H1 (cell line): ENCODE data around the gene CCNT2. TPM values are rescaled to one million over a fixed set of nuclear protein-coding genes. Genes with fewer than 3 reads are reported as not detected.

Source experiments
- CTCF ChIA-PET: fragments of 300-600 bp; sonication (Branson Sonifier 250); formaldehyde crosslinking; loops from one replicate; lab custom pipeline; 2021; ENCODE audit not compliant: partially characterized antibody; lab: Charles Lee
- POLR2A ChIA-PET: fragments of 300-600 bp; sonication (Branson Sonifier 250); formaldehyde crosslinking; loops from one replicate; lab custom pipeline; 2021; ENCODE audit warnings: inconsistent platforms; ENCODE audit not compliant: partially characterized antibody; lab: Charles Lee
- DNase-seq, 2 experiments: peaks; one replicate each; pipeline versions ENCODE4 v3.0.0 to v3.0.0-alpha.2; 2010 to 2022; ENCODE audit warnings: low spot score in 2 of 2, low read depth in 1 of 2, mixed read lengths in 1 of 2
- FAIRE-seq: peaks from 2 replicates; lab custom pipeline; 2011; peaks lifted over from hg19 to GRCh38; lab: Jason Lieb, UNC
- H2AFZ ChIP-seq: 2 replicates; pipeline ENCODE4 v1.8.1; 2012; ENCODE audit warnings: low read length, inconsistent platforms
- H2AK5ac ChIP-seq: 2 replicates; pipeline ENCODE4 v1.6.1; 2013; ENCODE audit warnings: low read depth, low read length
- H2BK120ac ChIP-seq: replicated peaks from 2 replicates; pipeline ENCODE3; 2013; ENCODE audit warnings: low read depth, low read length, inconsistent platforms
- H2BK12ac ChIP-seq: 2 replicates; pipeline ENCODE4 v1.6.1; 2013; ENCODE audit warnings: low read depth, low read length
- H2BK15ac ChIP-seq: 2 replicates; pipeline ENCODE4 v1.6.1; 2013; ENCODE audit warnings: low read length
- H2BK20ac ChIP-seq: 2 replicates; pipeline ENCODE4 v1.6.1; 2013; ENCODE audit warnings: low read length
- H2BK5ac ChIP-seq: 2 replicates; pipeline ENCODE4 v1.6.1; 2013; ENCODE audit warnings: low read depth, low read length
- H3K14ac ChIP-seq: 2 replicates; pipeline ENCODE4 v1.6.1; 2013; ENCODE audit warnings: inconsistent platforms; ENCODE audit not compliant: insufficient read length
- H3K18ac ChIP-seq: 2 replicates; pipeline ENCODE4 v1.6.1; 2013; ENCODE audit warnings: low read length; ENCODE audit errors: extremely low read depth
- H3K23ac ChIP-seq: 2 replicates; pipeline ENCODE4 v1.6.1; 2013; ENCODE audit warnings: inconsistent platforms; ENCODE audit not compliant: insufficient read length
- H3K23me2 ChIP-seq: 2 replicates; pipeline ENCODE4 v1.6.1; 2013; ENCODE audit warnings: low read depth, low read length
- H3K27ac ChIP-seq: 2 replicates; pipeline ENCODE4 v1.6.1; 2011; ENCODE audit warnings: low read depth, low read length, inconsistent platforms
- H3K27me3 ChIP-seq, 4 experiments: replicated peaks in 1 of 4; 1 replicate in 1 of 4; 2 replicates in 3 of 4; pipeline versions ENCODE4 v1.6.1 to v1.8.1; 2011 to 2013; ENCODE audit warnings: low read length in 3 of 4, mild to moderate bottlenecking in 3 of 4, inconsistent platforms in 2 of 4, mixed read lengths in 2 of 4, moderate library complexity in 1 of 4; ENCODE audit not compliant: control insufficient read depth in 3 of 4, insufficient read depth in 3 of 4; ENCODE audit errors: extremely low read depth in 1 of 4
- H3K36me3 ChIP-seq, 4 experiments: 2 replicates each; pipeline versions ENCODE4 v1.6.1 to v1.8.1; 2011 to 2013; ENCODE audit warnings: mild to moderate bottlenecking in 4 of 4, low read length in 3 of 4, moderate library complexity in 2 of 4, control low read depth in 1 of 4, inconsistent platforms in 1 of 4; ENCODE audit not compliant: insufficient read depth in 4 of 4, control insufficient read depth in 2 of 4
- H3K4ac ChIP-seq: replicated peaks from 2 replicates; pipeline ENCODE3; 2013; ENCODE audit warnings: low read length, low read depth, mixed read lengths, inconsistent platforms; ENCODE audit not compliant: insufficient read length
- H3K4me1 ChIP-seq, 4 experiments: replicated peaks in 1 of 4; 1 replicate in 1 of 4; 2 replicates in 3 of 4; pipeline versions ENCODE4 v1.6.1 to v1.8.1; 2011 to 2013; ENCODE audit warnings: low read length in 3 of 4, inconsistent platforms in 2 of 4, mixed read lengths in 1 of 4; ENCODE audit not compliant: insufficient read depth in 4 of 4, control insufficient read depth in 3 of 4
- H3K4me2 ChIP-seq, 2 experiments: 2 replicates each; pipeline versions ENCODE4 v1.6.1 to v1.8.1; 2011 to 2013; ENCODE audit warnings: low read depth in 2 of 2, low read length in 2 of 2, control low read depth in 1 of 2, inconsistent platforms in 1 of 2, mild to moderate bottlenecking in 1 of 2; ENCODE audit not compliant: insufficient read depth in 1 of 2
- H3K4me3 ChIP-seq, 4 experiments: fragments of 200-600, 300-600 bp in 1 of 4; sonication (generic), shearing (Covaris generic), sonication (Bioruptor Twin) in 1 of 4; 2 replicates each; pipeline versions ENCODE4 v1.5.1 to v1.8.1; 2011 to 2016; ENCODE audit warnings: low read length in 4 of 4, low read depth in 3 of 4, control low read depth in 2 of 4, inconsistent platforms in 2 of 4, mild to moderate bottlenecking in 2 of 4, mixed read lengths in 1 of 4, moderate library complexity in 1 of 4; ENCODE audit not compliant: insufficient read depth in 2 of 4; ENCODE audit errors: extremely low read depth in 1 of 4
- H3K56ac ChIP-seq: replicated peaks from 2 replicates; pipeline ENCODE3; 2013; ENCODE audit warnings: low read depth, mild to moderate bottlenecking, mixed read lengths, low read length, inconsistent platforms; ENCODE audit not compliant: insufficient read length
- H3K79me1 ChIP-seq: 2 replicates; pipeline ENCODE4 v1.6.1; 2013; ENCODE audit warnings: low read depth, low read length, control low read depth
- H3K79me2 ChIP-seq, 2 experiments: 2 replicates each; pipeline versions ENCODE4 v1.6.1 to v1.8.1; 2012 to 2013; ENCODE audit warnings: low read length in 2 of 2, mild to moderate bottlenecking in 2 of 2, inconsistent platforms in 1 of 2; ENCODE audit not compliant: insufficient read depth in 2 of 2, control insufficient read depth in 1 of 2
- H3K9ac ChIP-seq, 4 experiments: replicated peaks in 1 of 4; 1 replicate in 1 of 4; 2 replicates in 3 of 4; pipeline versions ENCODE4 v1.6.1 to v1.8.1; 2011 to 2013; ENCODE audit warnings: low read depth in 3 of 4, low read length in 3 of 4, control low read depth in 2 of 4, mild to moderate bottlenecking in 2 of 4, moderate library complexity in 2 of 4, inconsistent platforms in 1 of 4; ENCODE audit errors: extremely low read depth in 1 of 4
- H3K9me3 ChIP-seq, 2 experiments: 2 replicates each; pipeline versions ENCODE4 v1.6.1 to v1.8.1; 2012 to 2013; ENCODE audit warnings: mild to moderate bottlenecking in 2 of 2, moderate library complexity in 2 of 2, control low read depth in 1 of 2, inconsistent platforms in 1 of 2, low read depth in 1 of 2, low read length in 1 of 2, mixed read lengths in 1 of 2; ENCODE audit not compliant: insufficient read depth in 2 of 2
- H4K20me1 ChIP-seq, 2 experiments: replicated peaks in 1 of 2; 2 replicates each; pipeline versions ENCODE3 to v1.8.1; 2011 to 2013; ENCODE audit warnings: inconsistent platforms in 2 of 2, low read length in 2 of 2, mild to moderate bottlenecking in 1 of 2; ENCODE audit not compliant: insufficient read depth in 2 of 2, control insufficient read depth in 1 of 2
- H4K5ac ChIP-seq: 2 replicates; pipeline ENCODE4 v1.6.1; 2013; ENCODE audit warnings: low read length, low read depth, mixed read lengths, inconsistent platforms; ENCODE audit not compliant: insufficient read length
- H4K8ac ChIP-seq: 2 replicates; pipeline ENCODE4 v1.8.0; 2013; ENCODE audit warnings: mild to moderate bottlenecking, moderate library complexity, low read length, inconsistent platforms; ENCODE audit not compliant: insufficient read depth; ENCODE audit errors: extremely low read depth
- H4K91ac ChIP-seq: replicated peaks from 2 replicates; pipeline ENCODE3; 2013; ENCODE audit warnings: low read length, mixed read lengths, inconsistent platforms; ENCODE audit not compliant: insufficient read length
- BACH1 ChIP-seq: IDR thresholded peaks from 2 replicates; pipeline ENCODE4 v1.6.1; 2012; ENCODE audit warnings: low read length, improper control_type of control experiment
- BRCA1 ChIP-seq: IDR thresholded peaks from 2 replicates; pipeline ENCODE4 v1.6.1; 2012; ENCODE audit warnings: low read depth, low read length, improper control_type of control experiment
- CHD1 ChIP-seq: IDR thresholded peaks from 2 replicates; pipeline ENCODE4 v1.6.1; 2012; ENCODE audit warnings: low read depth, low read length, improper control_type of control experiment
- CTBP2 ChIP-seq: IDR thresholded peaks from 2 replicates; pipeline ENCODE4 v1.7.0; 2011; ENCODE audit warnings: borderline replicate concordance, mild to moderate bottlenecking, moderate library complexity, mixed read lengths, low read length; ENCODE audit not compliant: insufficient read depth, insufficient read length
- GTF2F1 ChIP-seq: IDR thresholded peaks from 2 replicates; pipeline ENCODE4 v1.6.1; 2012; ENCODE audit warnings: low read depth, low read length, improper control_type of control experiment, borderline replicate concordance
- JUN ChIP-seq: IDR thresholded peaks from 2 replicates; pipeline ENCODE4 v1.6.1; 2011; ENCODE audit warnings: low read depth, mild to moderate bottlenecking, improper control_type of control experiment, low read length
- POLR2AphosphoS5 ChIP-seq: IDR thresholded peaks from 2 replicates; pipeline ENCODE4 v1.6.1; 2011; ENCODE audit warnings: low read depth, low read length
- SIX5 ChIP-seq: IDR thresholded peaks from 2 replicates; pipeline ENCODE4 v1.6.1; 2011; ENCODE audit warnings: mild to moderate bottlenecking, low read depth, low read length
- SP4 ChIP-seq: IDR thresholded peaks from 2 replicates; pipeline ENCODE4 v1.6.1; 2012; ENCODE audit warnings: low read length, inconsistent platforms
- TEAD4 ChIP-seq: IDR thresholded peaks from 2 replicates; pipeline ENCODE4 v1.6.1; 2012; ENCODE audit warnings: low read depth, low read length, inconsistent platforms, mixed read lengths
- WGBS, 2 experiments: shearing (Covaris generic) in 1 of 2; methylation state at CpG; one replicate each; pipeline versions ENCODE4 v1.1.6 to v1.1.7; 2013 to 2015; ENCODE audit warnings: low lambda C conversion rate in 2 of 2, mixed read lengths in 2 of 2, inconsistent platforms in 1 of 2, low coverage in 1 of 2, missing lambda C conversion rate in 1 of 2; ENCODE audit not compliant: insufficient replicate concordance in 2 of 2, insufficient coverage in 1 of 2, insufficient read length in 1 of 2; ENCODE audit errors: extremely low coverage in 1 of 2, missing lambda C conversion rate in 1 of 2; 5-methylcytosine and 5-hydroxymethylcytosine counted together
- polyA plus RNA-seq, 7 experiments: library from polyadenylated mRNA; depleted of rRNA in 3 of 7; stranded (reverse) in 5 of 7; unstranded in 2 of 7; fragments of >200 nt in 5 of 7; fragments of 200-250 nt in 2 of 7; gene quantifications; 1 replicate in 5 of 7; 2 replicates in 1 of 7; 4 replicates in 1 of 7; pipeline versions ENCODE4 v1.2.1 to v1.2.3, GENCODE V29; 2011 to 2013; ENCODE audit warnings: missing spikeins in 2 of 7, mixed read lengths in 2 of 7
- total RNA-seq: library from RNA; stranded (reverse); fragmentation: NEBNext Ultra II Directional; extraction: Animal tissue kit (Norgen Biotek cat#: 25700); gene quantifications from 2 replicates; pipeline ENCODE4 v1.2.1, GENCODE V29; 2021
- TF ChIP-seq, protein P1 (sequence below): IDR thresholded peaks from 2 replicates; pipeline ENCODE4 v1.6.1; 2012; ENCODE audit warnings: inconsistent platforms

CCNT2 gene
- total and polyA plus RNA-seq, 2 of the 8 experiments (the other 6 are each of a cell fraction or from before 2014, with no cell fraction given): 13.0 to 39.7 TPM

GRCh38 chr2:134936691-134937090, 18.1 kb downstream of the CCNT2 start:
- FAIRE-seq (no peak), DNase-seq (no peak)
- no peak overlapping the region for H2AFZ ChIP-seq
- H2BK12ac ChIP-seq: no peak overlapping the region
- no peak overlapping the region for H2BK120ac ChIP-seq
- no peak overlapping the region for H3K4me3 ChIP-seq
- no peaks in the 10 kb centered on the region for H3K23me2 ChIP-seq
- WGBS, 2 experiments: 92% methylated on average over 4 of the region's 4 CpGs; no CpG with 5 or more reads in 1 of the 2 experiments
- H3K18ac ChIP-seq: no peak overlapping the region
- H3K4me1 ChIP-seq: no peaks in the 10 kb centered on the region
- H3K27me3 ChIP-seq: no peaks in the 10 kb centered on the region
- H3K79me1 ChIP-seq: 0 out of 2 replicates have a peak, but pooled peaks cover 2% of the 10 kb centered on the region
- H2BK5ac ChIP-seq: no peak overlapping the region
- H4K8ac ChIP-seq: no peak overlapping the region
- H2BK20ac ChIP-seq: no peak overlapping the region
- H2BK15ac ChIP-seq: no peak overlapping the region
- H2AK5ac ChIP-seq: no peak overlapping the region
- peaks cover 8 to 14% of the 10 kb centered on the region in 2 experiments for H4K20me1 ChIP-seq
- H4K5ac ChIP-seq: no peak overlapping the region
- peaks cover 4 to 75% of the 10 kb centered on the region in 2 experiments; a peak in 3 of 4 replicates for H3K79me2 ChIP-seq
- no peak overlapping the region for H3K14ac ChIP-seq
- no peak overlapping the region for H3K23ac ChIP-seq
- no peak overlapping the region for H3K27ac ChIP-seq
- H3K9ac ChIP-seq: no peak overlapping the region
- peaks cover 8 to 56% (median 28%) of the 10 kb centered on the region in 4 experiments; a peak in 7 of 8 replicates for H3K36me3 ChIP-seq
- CTCF ChIA-PET: no interaction called here
- no peak overlapping the region for H3K4ac ChIP-seq
- POLR2A ChIA-PET: interaction anchor here (0.6 to 1.8 kb wide), 3 partner anchors 7 to 19 kb away, joined by 3 to 7 read pairs (median 4); partner anchors contain the start of gene CCNT2
- H3K4me2 ChIP-seq: no peak overlapping the region
- no peak overlapping the region for H3K56ac ChIP-seq
- H3K9me3 ChIP-seq: no peaks in the 10 kb centered on the region
- H4K91ac ChIP-seq: no peak overlapping the region
- TF ChIP-seq GTF2F1 (no peak), BACH1 (no peak), CTBP2 (no peak), CHD1 (no peak), BRCA1 (no peak), SIX5 (no peak), TEAD4 (no peak), POLR2AphosphoS5 (no peak), JUN (no peak), SP4 (no peak)
- TF ChIP-seq, protein P1, sequence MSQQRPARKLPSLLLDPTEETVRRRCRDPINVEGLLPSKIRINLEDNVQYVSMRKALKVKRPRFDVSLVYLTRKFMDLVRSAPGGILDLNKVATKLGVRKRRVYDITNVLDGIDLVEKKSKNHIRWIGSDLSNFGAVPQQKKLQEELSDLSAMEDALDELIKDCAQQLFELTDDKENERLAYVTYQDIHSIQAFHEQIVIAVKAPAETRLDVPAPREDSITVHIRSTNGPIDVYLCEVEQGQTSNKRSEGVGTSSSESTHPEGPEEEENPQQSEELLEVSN: no peak
